IPS-20b (cell line): ENCODE data around the gene NUDT16L1.
"Not testable (repeated sequence)": the region's sequence is repeated elsewhere in the genome, so short reads cannot be mapped to it uniquely, and the experiment has no call there.

ENCODE experiments used
- H3K27ac ChIP-seq: one replicate; pipeline ENCODE4 v1.5.1; 2013; ENCODE audit warnings: low read length
- H3K27me3 ChIP-seq: 2 replicates; pipeline ENCODE4 v1.6.1; 2013; ENCODE audit warnings: mild to moderate bottlenecking, low read length, inconsistent platforms; ENCODE audit not compliant: insufficient read depth
- H3K36me3 ChIP-seq: 2 replicates; pipeline ENCODE4 v1.6.1; 2013; ENCODE audit warnings: low read depth, mild to moderate bottlenecking, inconsistent platforms, low read length, moderate library complexity; ENCODE audit not compliant: insufficient read depth
- H3K4me1 ChIP-seq: 2 replicates; pipeline ENCODE4 v1.6.1; 2013; ENCODE audit warnings: mild to moderate bottlenecking, control low read depth, inconsistent platforms, low read length, moderate library complexity; ENCODE audit not compliant: insufficient read depth
- H3K4me3 ChIP-seq: 2 replicates; pipeline ENCODE4 v1.5.1; 2013; ENCODE audit warnings: mild to moderate bottlenecking, low read length, inconsistent platforms
- H3K9ac ChIP-seq: 2 replicates; pipeline ENCODE4 v1.6.1; 2013; ENCODE audit warnings: low read depth, mild to moderate bottlenecking, inconsistent platforms, low read length, moderate library complexity
- H3K9me3 ChIP-seq: 2 replicates; pipeline ENCODE4 v1.6.1; 2013; ENCODE audit warnings: mild to moderate bottlenecking, low read depth, low read length, inconsistent platforms; ENCODE audit not compliant: insufficient read depth

Gene NUDT16L1

DNA sequence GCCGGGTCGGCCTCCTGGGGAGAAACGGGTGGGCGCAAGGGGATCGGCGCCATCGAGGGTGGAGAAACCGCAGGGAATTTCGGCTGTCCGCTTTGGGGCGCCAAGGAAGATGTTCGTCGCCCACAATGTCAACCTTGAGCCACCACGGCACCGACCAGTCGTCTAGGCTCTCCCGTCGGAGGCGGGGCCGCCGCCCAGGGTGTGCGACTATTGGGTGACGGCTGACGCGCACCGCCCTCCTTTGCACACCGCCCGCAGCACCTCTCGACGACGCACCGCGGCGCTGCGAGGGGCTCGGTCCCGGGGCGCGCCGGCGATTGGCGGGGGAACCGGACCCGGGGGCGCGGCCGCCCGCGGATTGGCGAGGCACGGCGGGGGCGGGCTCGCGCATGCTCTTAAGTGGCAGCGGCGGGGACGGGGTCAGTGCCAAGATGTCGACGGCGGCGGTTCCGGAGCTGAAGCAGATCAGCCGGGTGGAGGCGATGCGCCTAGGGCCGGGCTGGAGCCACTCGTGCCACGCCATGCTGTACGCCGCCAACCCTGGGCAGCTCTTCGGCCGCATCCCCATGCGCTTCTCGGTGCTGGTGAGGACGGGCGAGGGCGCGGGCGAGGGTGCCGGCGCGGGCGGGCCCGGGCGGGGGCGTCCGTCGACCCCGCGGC, at the start of gene NUDT16L1:
NUDT16L1 (plus strand) TSS at position 267 of the 660 bp plus-strand sequence; CDS start at position 432, 165 bp downstream.
- Histone ChIP-seq H3K36me3 (peaks cover 32% of the 10 kb centered on the region), H3K9ac (peak within 1 kb of the TSS; percentile 79; the same call in 1 of the 2 replicates), H3K4me3 (peak within 1 kb of the TSS; percentile 82), H3K9me3 (no peaks in the 10 kb centered on the region), H3K27ac (no peak within 1 kb of the TSS), H3K27me3 (no peaks in the 10 kb centered on the region), H3K4me1 (no peaks in the 10 kb centered on the region)

DNA sequence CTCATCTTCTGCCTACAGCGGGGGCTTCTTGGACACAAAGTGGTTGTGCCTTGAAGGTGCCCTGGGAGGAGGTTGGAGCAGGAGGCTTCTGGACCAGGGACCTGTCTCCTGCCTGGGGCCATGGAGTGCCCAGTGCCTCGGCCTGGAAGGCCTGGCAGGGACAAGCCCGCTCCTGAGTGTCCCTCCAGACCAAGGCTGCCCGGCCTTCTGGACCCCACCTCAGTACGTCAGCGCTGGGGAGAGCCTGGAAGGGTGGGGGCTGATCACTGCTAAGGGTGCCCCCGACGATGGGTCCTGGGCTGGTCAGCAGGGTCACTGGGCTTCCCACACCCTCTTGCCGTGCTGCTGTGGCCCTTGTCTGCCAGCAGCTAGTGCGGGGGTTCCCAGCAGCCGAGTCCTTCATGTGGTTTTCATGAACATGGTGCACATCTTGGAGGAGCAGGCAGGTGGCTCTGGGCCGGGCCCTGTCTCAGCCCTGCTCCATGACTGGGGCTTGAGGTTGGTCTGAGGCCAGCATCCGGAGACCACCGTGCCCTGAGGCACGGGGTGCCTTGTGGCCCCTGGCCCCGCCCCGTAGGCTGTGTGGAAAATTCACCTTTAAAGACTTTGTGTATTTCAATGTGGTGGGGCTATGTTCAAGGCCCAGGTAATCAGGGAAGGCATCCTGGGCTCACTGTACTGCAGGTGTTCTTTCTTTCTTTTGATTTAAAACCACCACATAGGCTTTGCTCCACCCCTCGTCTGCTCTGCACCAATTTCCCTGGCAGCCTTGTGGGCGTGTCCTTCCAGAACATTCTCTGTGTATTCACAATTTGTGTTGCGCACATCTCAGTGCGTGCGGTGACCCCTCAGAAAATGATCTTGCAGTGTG, 46.4 kb upstream of the NUDT16L1 start:
- no peaks in the 10 kb centered on the region for H3K27me3 ChIP-seq
- H3K9ac ChIP-seq: no peak overlapping the region
- no peaks in the 10 kb centered on the region for H3K9me3 ChIP-seq
- no peaks in the 10 kb centered on the region for H3K4me1 ChIP-seq
- no peak overlapping the region for H3K27ac ChIP-seq
- no peak overlapping the region for H3K4me3 ChIP-seq
- H3K36me3 ChIP-seq: peaks cover 14% of the 10 kb centered on the region; the same call in 1 of the 2 replicates

GRCh38 chr16:4647644-4647980, 45.8 kb upstream of the NUDT16L1 start:
- Histone ChIP-seq H3K4me1 (no peaks in the 10 kb centered on the region), H3K9ac (no peak overlapping the region), H3K27me3 (no peaks in the 10 kb centered on the region), H3K4me3 (no peak overlapping the region), H3K9me3 (no peaks in the 10 kb centered on the region), H3K36me3 (peaks cover 20% of the 10 kb centered on the region; the same call in 1 of the 2 replicates), H3K27ac (no peak overlapping the region)

GRCh38 chr16:4648917-4649316, 44.4 kb upstream of the NUDT16L1 start:
- Histone ChIP-seq H3K4me3 (no peak overlapping the region), H3K27me3 (no peaks in the 10 kb centered on the region), H3K9ac (no peak overlapping the region), H3K4me1 (no peaks in the 10 kb centered on the region), H3K36me3 (peaks cover 27% of the 10 kb centered on the region), H3K9me3 (no peaks in the 10 kb centered on the region), H3K27ac (no peak overlapping the region)

GRCh38 chr16:4649744-4650442, 43.5 kb upstream of the NUDT16L1 start:
- peaks cover 37% of the 10 kb centered on the region for H3K36me3 ChIP-seq
- no peaks in the 10 kb centered on the region for H3K27me3 ChIP-seq
- H3K4me1 ChIP-seq: no peaks in the 10 kb centered on the region
- no peak overlapping the region for H3K9ac ChIP-seq
- no peaks in the 10 kb centered on the region for H3K9me3 ChIP-seq
- no peak overlapping the region for H3K4me3 ChIP-seq
- H3K27ac ChIP-seq: no peak overlapping the region

- not testable (repeated sequence) for H3K27ac ChIP-seq, H3K27me3 ChIP-seq, H3K4me3 ChIP-seq, H3K9ac ChIP-seq, H3K9me3 ChIP-seq, H3K4me1 ChIP-seq
- peaks cover 43% of the 10 kb centered on the region for H3K36me3 ChIP-seq
Observed at GRCh38 chr16:4650443-4651074, 42.8 kb upstream of the NUDT16L1 start.

GRCh38 chr16:4651827-4652226, 41.5 kb upstream of the NUDT16L1 start:
- Histone ChIP-seq H3K36me3 (peaks cover 51% of the 10 kb centered on the region), H3K4me1 (no peaks in the 10 kb centered on the region), H3K27ac (no peak overlapping the region), H3K27me3 (no peaks in the 10 kb centered on the region), H3K9ac (no peak overlapping the region), H3K4me3 (no peak overlapping the region), H3K9me3 (no peaks in the 10 kb centered on the region)

- no peaks in the 10 kb centered on the region for H3K4me1 ChIP-seq
- no peak overlapping the region for H3K9ac ChIP-seq
- no peak overlapping the region for H3K27ac ChIP-seq
- H3K27me3 ChIP-seq: no peaks in the 10 kb centered on the region
- no peak overlapping the region for H3K4me3 ChIP-seq
- no peaks in the 10 kb centered on the region for H3K9me3 ChIP-seq
- peaks cover 56% of the 10 kb centered on the region for H3K36me3 ChIP-seq
Observed at GRCh38 chr16:4652561-4652960, 40.8 kb upstream of the NUDT16L1 start.

DNA sequence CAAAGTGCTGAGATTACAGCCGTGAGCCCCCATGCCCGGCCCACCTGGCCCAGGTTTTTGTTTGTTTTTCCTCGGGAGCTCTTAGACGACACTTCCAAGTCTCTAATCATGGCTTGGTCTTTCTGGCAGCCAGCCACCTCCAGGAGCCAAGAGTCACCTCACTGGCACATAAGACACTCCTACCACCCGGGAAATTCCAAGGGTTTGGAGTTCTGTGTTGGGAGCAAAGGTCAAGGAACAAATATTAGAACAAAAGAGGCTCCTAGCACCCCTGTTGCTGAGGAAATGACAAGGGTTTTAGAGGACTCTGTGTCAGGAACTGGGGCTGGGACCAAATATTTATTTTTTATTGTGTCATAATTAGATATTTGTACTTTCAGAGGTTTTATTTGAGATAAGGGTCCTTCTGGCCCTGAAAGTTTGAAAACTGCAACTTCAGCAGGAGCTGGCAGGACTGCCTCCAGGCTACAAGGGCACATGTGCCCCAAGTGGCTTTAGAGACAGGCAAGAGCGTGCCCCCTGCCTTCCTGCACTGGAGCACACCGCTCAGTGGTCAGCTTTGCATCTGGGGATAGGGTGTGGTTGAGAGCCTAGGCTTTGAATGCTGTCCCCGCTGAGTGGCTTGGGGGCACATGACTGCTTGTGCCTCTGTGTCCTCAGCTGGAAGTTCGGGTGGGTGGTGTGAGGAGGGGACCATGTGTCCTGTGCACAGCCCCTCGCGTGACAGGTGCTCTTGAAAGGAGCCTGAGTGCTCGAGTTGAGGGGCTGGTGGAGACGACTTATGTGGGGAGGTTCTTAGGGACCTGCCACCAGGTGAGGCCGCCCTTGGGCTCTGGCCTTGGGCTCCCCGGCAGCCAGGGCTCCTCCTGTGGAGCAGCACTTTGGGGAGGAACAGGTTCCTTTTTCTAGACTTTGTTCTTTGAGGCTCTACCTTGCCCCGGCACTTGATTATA, 39.1 kb upstream of the NUDT16L1 start:
- Histone ChIP-seq H3K4me1 (no peaks in the 10 kb centered on the region), H3K9me3 (no peaks in the 10 kb centered on the region), H3K27me3 (no peaks in the 10 kb centered on the region), H3K36me3 (peaks cover 60% of the 10 kb centered on the region), H3K9ac (no peak overlapping the region), H3K4me3 (no peak overlapping the region), H3K27ac (no peak overlapping the region)

DNA sequence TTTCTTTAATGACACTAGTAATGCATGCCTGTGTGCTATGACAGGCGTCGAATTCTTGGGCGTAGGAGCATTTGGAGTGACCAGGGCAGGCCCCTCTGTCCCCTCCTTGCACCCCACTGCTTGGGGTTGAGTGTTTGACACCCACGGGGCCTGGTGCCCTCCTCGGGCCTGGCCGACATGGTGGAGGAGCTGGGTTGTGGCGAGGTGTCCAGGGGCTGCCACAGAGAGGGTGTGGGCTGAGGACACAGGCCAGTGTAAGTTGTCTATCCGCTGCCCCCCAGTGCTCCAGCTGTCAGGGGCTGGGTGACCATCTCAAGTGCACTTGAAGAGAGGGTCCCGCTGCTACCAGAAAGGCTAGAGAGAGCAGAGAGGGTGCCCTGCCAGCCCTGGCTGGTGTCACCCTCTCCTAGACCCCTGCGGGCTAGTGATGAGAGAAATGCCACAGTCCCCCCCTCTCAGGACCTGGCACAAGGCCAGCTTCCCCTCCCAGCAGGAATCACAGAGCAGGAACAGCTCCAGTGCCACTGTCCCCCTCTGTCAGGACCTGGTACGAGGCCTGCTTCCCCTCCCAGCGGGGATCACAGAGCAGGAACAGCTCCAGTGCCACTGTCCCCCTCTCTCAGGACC, 38.3 kb upstream of the NUDT16L1 start:
- Histone ChIP-seq H3K4me3 (no peak overlapping the region), H3K27me3 (no peaks in the 10 kb centered on the region), H3K9me3 (no peaks in the 10 kb centered on the region), H3K9ac (no peak overlapping the region), H3K36me3 (peaks cover 60% of the 10 kb centered on the region), H3K27ac (no peak overlapping the region), H3K4me1 (no peaks in the 10 kb centered on the region)
